Measurements from ENCODE around the gene VDAC2. TPM values are rescaled to one million over a fixed set of nuclear protein-coding genes. Genes with fewer than 3 reads are reported as not detected.
"Not testable (repeated sequence)": the region's sequence is repeated elsewhere in the genome, so short reads cannot be mapped to it uniquely, and the experiment has no call there.

VDAC2 gene
- total RNA-seq, 1 experiment from 2014 or later: 340 TPM

GRCh38 chr10:75202321-75203045 lies 8.1 kb upstream of the VDAC2 start:
- no peaks in the 10 kb centered on the region for H3K4me1 ChIP-seq (ENCODE audit: control insufficient read depth, insufficient read depth, low read length)
- ChIA-PET POLR2A (no interaction called here), CTCF (no interaction called here)
- ATAC-seq: no peak
- TF ChIP-seq REST (IDR thresholded peaks at IDR 0.05; ENCODE audit: insufficient read depth in 1 of 2, low read depth in 2 of 2, low read length in 1 of 2) (no peak), CTCF (IDR thresholded peaks at IDR 0.05) (no peak), TCF7L2 (IDR thresholded peaks at IDR 0.05; ENCODE audit: low read depth, low read length) (no peak), SIN3A (IDR thresholded peaks at IDR 0.05; ENCODE audit: borderline replicate concordance, insufficient read depth, low read depth, low read length) (no peak), POLR2AphosphoS5 (IDR thresholded peaks at IDR 0.05; ENCODE audit: low read depth, low read length) (no peak)
- H3K36me3 ChIP-seq (ENCODE audit: control insufficient read depth, insufficient read depth, low read length): no peaks in the 10 kb centered on the region
- in situ Hi-C loops (cut with HindIII; ENCODE audit: low pct_unique_long_range_greater_than_20kb, low sequenced_read_pairs): no loop called here
- no peak overlapping the region for H3K4me3 ChIP-seq (ENCODE audit: low read depth in 2 of 2, low read length in 2 of 2)
- H3K27me3 ChIP-seq (ENCODE audit: control insufficient read depth, insufficient read depth, low read length): no peaks in the 10 kb centered on the region
- BruUV-seq (replicated peaks): no TSS peak
- no peaks in the 10 kb centered on the region for H3K9me3 ChIP-seq (ENCODE audit: control insufficient read depth, insufficient read depth, low read depth, low read length)
- intact Hi-C loops (cut with micrococcal nuclease; ENCODE audit: unreplicated experiment): no loop called here
- no peak overlapping the region for H3K27ac ChIP-seq (ENCODE audit: low read length)
- no peak for DNase-seq (ENCODE audit: low read depth, low spot score)

- H3K9me3 ChIP-seq (ENCODE audit: control insufficient read depth, insufficient read depth, low read depth, low read length); in situ Hi-C loops (cut with HindIII; ENCODE audit: low pct_unique_long_range_greater_than_20kb, low sequenced_read_pairs); H3K27ac ChIP-seq (ENCODE audit: low read length); intact Hi-C loops (cut with micrococcal nuclease; ENCODE audit: unreplicated experiment); H3K4me3 ChIP-seq (ENCODE audit: low read depth in 2 of 2, low read length in 2 of 2); DNase-seq (ENCODE audit: low read depth, low spot score); CTCF ChIA-PET; H3K27me3 ChIP-seq (ENCODE audit: control insufficient read depth, insufficient read depth, low read length); H3K36me3 ChIP-seq (ENCODE audit: control insufficient read depth, insufficient read depth, low read length); ATAC-seq; H3K4me1 ChIP-seq (ENCODE audit: control insufficient read depth, insufficient read depth, low read length); BruUV-seq (replicated peaks): not testable (repeated sequence)
- POLR2A ChIA-PET: interaction anchor here (0.6 kb wide), 1 partner anchor 15 kb away, joined by 4 read pairs; no protein-coding TSS in a partner anchor
Observed at GRCh38 chr10:75203046-75203620, 7.5 kb upstream of the VDAC2 start.

- ChIA-PET CTCF (no interaction called here), POLR2A (interaction anchor here (0.6 kb wide), 1 partner anchor 15 kb away, joined by 4 read pairs; no protein-coding TSS in a partner anchor)
- DNase-seq (ENCODE audit: low read depth, low spot score) (no peak), ATAC-seq (no peak)
- intact Hi-C loops (cut with micrococcal nuclease; ENCODE audit: unreplicated experiment) (no loop called here), in situ Hi-C loops (cut with HindIII; ENCODE audit: low pct_unique_long_range_greater_than_20kb, low sequenced_read_pairs) (no loop called here)
- Histone ChIP-seq H3K36me3 (ENCODE audit: control insufficient read depth, insufficient read depth, low read length) (no peaks in the 10 kb centered on the region), H3K27me3 (ENCODE audit: control insufficient read depth, insufficient read depth, low read length) (no peaks in the 10 kb centered on the region), H3K9me3 (ENCODE audit: control insufficient read depth, insufficient read depth, low read depth, low read length) (no peaks in the 10 kb centered on the region), H3K4me3 (ENCODE audit: low read depth in 2 of 2, low read length in 2 of 2) (no peak overlapping the region), H3K4me1 (ENCODE audit: control insufficient read depth, insufficient read depth, low read length) (no peaks in the 10 kb centered on the region), H3K27ac (ENCODE audit: low read length) (no peak overlapping the region)
- no TSS peak for BruUV-seq (replicated peaks)
- TF ChIP-seq SIN3A (IDR thresholded peaks at IDR 0.05; ENCODE audit: borderline replicate concordance, insufficient read depth, low read depth, low read length) (no peak), POLR2AphosphoS5 (IDR thresholded peaks at IDR 0.05; ENCODE audit: low read depth, low read length) (no peak), REST (IDR thresholded peaks at IDR 0.05; ENCODE audit: insufficient read depth in 1 of 2, low read depth in 2 of 2, low read length in 1 of 2) (no peak), CTCF (IDR thresholded peaks at IDR 0.05) (no peak), TCF7L2 (IDR thresholded peaks at IDR 0.05; ENCODE audit: low read depth, low read length) (no peak)
Observed at GRCh38 chr10:75203724-75204123, 6.9 kb upstream of the VDAC2 start.
